Activated T-cell treated with anti-CD3 and anti-CD28 coated beads, Interleukin-2, amount 50 U/mL, for 4 hours (primary cell): ENCODE results near the gene PRG2. TPM values are rescaled to one million over a fixed set of nuclear protein-coding genes. Genes with fewer than 3 reads are reported as not detected.
A peak's percentile ranks its signal among the peaks of the same experiment; 100 is the strongest.

Experiments used
- ATAC-seq, 2 donors: fragments of 200-7000 bp; cut with Tn5 transposase; one replicate each; pipeline ENCODE4 v1.10.0; 2021
- DNase-seq: peaks from one replicate; pipeline ENCODE4 v3.0.0-alpha.2; 2020
- H3K27me3 Mint-ChIP-seq: one replicate; pipeline ENCODE4 v1.8.0; 2021; ENCODE audit warnings: low read depth, mixed read lengths
- H3K36me3 Mint-ChIP-seq: one replicate; pipeline ENCODE4 v1.8.0; 2022; ENCODE audit warnings: mixed read lengths; ENCODE audit not compliant: insufficient read depth
- H3K4me1 Mint-ChIP-seq: one replicate; pipeline ENCODE4 v1.8.0; 2021; ENCODE audit warnings: low read depth, mixed read lengths
- H3K4me3 Mint-ChIP-seq: one replicate; pipeline ENCODE4 v1.8.0; 2021; ENCODE audit warnings: mild to moderate bottlenecking, moderate library complexity, mixed read lengths
- H3K9me3 Mint-ChIP-seq: one replicate; pipeline ENCODE4 v1.8.0; 2021; ENCODE audit warnings: mixed read lengths
- total RNA-seq, 3 donors: library from RNA; stranded (reverse); gene quantifications; one replicate each; pipeline ENCODE4 v1.2.1, GENCODE V29; 2021

The PRG2 gene, protein sequence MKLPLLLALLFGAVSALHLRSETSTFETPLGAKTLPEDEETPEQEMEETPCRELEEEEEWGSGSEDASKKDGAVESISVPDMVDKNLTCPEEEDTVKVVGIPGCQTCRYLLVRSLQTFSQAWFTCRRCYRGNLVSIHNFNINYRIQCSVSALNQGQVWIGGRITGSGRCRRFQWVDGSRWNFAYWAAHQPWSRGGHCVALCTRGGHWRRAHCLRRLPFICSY
- total RNA-seq = 1 to 10 TPM; 1.8 to 2.7 (median 2.5) TPM

DNA sequence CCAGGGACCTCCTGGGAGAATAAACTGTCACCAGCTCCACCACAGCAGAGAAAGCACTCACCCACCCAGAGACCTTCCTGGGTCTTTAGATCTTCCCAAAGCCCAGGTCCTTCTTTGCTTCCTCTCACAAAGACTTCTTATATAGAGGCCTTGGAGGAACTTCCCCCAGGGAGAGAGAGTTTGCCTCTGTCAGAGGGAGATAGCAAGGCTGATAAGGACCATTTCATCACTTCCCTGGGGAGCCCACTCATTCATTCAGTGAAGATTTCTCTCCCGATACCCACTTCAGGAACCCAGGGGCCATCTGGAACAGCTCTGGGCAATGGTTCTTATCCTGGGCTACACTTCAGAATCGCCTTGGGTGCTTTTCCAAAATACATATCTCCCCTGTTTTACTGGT, at the start of gene PRG2:
Gene PRG2 (minus strand): TSS at position 116 of the 400 bp plus-strand sequence. CDS start 706 bp downstream, outside the sequence.
- Mint-ChIP-seq H3K27me3 (peaks cover 5% of the 10 kb centered on the region), H3K4me1 (no peaks in the 10 kb centered on the region), H3K4me3 (no peak within 1 kb of the TSS), H3K9me3 (no peaks in the 10 kb centered on the region), H3K36me3 (no peaks in the 10 kb centered on the region)
- DNase-seq = no peak
- no peak for ATAC-seq

DNA sequence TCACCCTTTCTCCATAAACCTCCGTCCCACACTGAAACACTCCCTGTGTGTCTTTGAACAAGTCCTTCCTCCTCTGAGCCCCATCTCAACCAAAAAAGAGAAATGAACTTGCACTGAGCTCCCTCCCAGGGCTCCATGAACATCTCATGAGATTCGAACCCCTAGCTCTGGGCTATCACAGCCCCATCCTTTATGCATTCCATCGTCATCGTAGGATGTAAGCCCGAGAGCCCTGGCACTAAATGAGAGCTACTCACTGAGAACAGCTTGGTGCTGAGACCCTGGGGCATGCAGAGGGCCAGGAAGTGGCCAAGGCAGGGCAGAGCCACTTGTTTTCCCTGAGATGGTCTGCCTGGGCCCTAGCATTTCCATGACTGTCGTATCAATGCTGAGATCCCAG, 49.3 kb upstream of the PRG2 start:
- Mint-ChIP-seq H3K27me3 (peaks cover 5% of the 10 kb centered on the region), H3K4me3 (no peak overlapping the region), H3K36me3 (no peaks in the 10 kb centered on the region), H3K9me3 (no peaks in the 10 kb centered on the region), H3K4me1 (no peaks in the 10 kb centered on the region)
- ATAC-seq (no peak), DNase-seq (no peak)

DNA sequence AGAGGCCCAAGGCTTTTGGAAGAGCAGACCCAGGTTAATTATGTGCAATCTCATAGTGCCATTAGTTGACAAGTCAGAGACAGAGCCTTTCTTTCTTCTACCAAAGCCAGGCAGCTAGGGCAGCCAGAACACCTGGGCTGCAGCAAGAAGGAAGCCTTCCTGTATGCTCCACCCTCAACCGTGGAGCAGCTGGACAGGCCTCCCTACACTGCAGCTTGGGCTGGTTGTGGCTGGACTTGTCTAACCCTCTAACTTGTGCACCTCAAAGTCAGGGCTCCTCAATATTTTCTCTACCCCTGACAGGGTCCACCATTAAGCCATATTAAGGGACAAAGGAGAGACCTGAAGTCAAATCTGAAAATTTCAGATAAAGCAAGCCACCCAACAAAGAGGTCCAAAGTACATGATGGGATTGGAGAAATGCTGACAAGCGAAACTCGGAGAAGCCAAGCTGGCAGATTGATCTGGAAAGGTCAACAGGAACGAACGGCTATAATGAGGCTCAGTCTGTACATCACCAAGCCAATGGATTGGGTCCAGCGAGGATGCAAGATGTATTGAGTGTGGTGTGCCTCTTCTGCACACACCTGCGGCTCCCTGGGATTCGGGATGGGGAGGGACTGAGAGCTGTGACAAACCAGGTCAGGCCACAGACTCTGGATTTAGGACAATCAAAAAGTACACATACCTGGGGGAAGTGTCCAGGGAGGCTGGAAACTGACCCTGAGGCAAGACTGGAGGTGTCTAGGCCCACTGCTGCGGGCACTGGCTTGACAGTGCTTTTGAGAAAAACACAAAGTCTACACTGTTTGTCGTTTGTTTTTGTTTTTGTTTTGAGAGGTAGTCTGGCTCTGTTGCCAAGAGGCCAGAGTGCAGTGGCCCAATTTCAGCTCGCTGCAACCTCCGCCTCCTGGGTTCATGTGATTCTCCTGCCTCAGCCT, 48.2 kb upstream of the PRG2 start:
- H3K9me3 Mint-ChIP-seq = no peaks in the 10 kb centered on the region
- no peaks in the 10 kb centered on the region for H3K36me3 Mint-ChIP-seq
- peaks cover 4% of the 10 kb centered on the region for H3K27me3 Mint-ChIP-seq

DNA sequence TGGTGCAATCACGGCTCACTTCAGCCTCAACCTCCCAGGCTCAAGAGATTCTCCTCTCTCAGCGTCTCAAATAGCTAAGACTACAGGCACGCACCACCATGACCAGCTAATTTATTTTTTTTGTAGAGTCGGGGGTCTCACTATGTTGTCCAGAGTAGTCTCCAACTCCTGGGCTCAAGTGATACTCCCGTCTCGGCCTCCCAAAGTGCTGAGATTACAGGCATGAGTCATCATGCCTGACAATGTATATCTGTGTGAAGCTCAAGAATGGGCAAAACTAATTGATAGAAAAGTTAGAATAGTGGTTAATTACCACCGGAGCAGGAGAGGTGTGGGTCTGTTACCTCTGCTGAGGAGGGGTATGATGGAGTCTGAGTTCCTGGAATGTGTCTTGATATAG, 45.6 kb upstream of the PRG2 start:
- Mint-ChIP-seq H3K27me3 (peaks cover 3% of the 10 kb centered on the region), H3K4me1 (no peaks in the 10 kb centered on the region), H3K4me3 (no peak overlapping the region), H3K9me3 (no peaks in the 10 kb centered on the region), H3K36me3 (no peaks in the 10 kb centered on the region)
- ATAC-seq (no peak), DNase-seq (no peak)

More for the DNA sequence above, 48.2 kb upstream of the PRG2 start:
- ATAC-seq (no peak), DNase-seq (no peak)
- Mint-ChIP-seq H3K4me1 (no peaks in the 10 kb centered on the region), H3K4me3 (no peak overlapping the region)

DNA sequence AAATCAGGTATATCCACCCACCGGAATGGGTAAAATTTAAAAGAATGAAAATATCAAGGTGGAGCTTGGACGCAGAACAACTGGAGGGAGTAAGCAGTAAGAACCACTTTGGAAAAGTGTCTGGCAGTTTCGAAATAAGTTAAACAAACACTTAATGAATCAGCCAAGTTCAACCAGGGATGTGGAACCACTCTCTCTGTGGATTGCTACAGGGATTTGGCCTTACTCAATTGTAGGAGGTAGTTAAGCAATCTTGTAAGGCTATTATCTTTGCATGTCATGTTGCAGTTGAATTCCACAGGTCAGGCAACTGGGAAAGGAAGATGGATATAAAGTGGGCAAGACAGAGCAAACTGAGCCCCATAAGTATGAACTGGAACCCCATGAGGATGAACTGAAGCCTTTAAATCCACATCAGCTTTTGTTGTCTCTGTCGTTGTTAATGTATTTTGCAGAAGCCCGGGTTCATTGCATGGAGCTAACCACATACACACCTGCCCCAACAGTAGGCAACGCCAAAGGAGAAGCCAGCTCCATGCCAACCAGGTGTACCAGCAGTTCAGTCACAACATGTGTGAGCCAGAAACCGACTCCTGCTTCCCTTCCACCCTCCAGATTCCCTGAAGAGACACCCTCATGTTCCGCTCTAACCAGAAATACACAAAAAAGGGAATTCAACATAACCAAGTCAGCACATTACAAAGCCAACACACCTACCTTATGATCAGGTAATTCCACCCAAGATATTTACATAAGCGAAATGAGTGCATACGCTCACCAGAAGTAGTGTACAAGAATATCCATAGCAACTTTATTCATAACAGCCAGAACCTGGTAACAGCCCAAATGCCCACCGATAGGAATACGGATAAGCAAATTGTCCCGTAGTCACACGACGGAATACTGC, 44.4 kb upstream of the PRG2 start:
- Mint-ChIP-seq H3K36me3 (no peaks in the 10 kb centered on the region), H3K4me1 (no peaks in the 10 kb centered on the region), H3K27me3 (peaks cover 2% of the 10 kb centered on the region), H3K9me3 (no peaks in the 10 kb centered on the region), H3K4me3 (no peak overlapping the region)
- ATAC-seq (no peak), DNase-seq (no peak)

DNA sequence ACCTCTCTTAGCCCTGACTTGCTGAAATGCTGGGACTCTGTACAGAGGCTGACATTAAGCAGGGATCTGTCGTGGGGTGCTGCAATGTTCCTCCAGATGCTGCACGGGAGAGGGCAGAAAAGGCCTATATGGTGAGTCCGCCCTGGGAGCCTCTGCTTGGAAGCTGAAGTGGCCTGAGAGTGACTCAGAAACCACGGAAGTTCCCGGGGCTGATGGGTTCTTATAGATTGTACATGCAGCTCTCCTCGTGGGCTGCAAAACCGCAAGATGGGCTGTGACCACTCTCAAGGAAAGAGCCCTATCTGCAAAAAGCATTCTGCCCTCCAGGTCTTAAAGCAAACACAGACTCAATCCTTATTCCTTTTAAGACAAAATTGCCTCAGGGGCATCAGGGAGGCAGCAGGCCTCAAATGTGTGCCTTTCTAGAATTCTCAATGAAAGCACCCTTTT, 42.3 kb upstream of the PRG2 start:
- no peaks in the 10 kb centered on the region for H3K9me3 Mint-ChIP-seq
- peaks cover 2% of the 10 kb centered on the region for H3K27me3 Mint-ChIP-seq
- no peaks in the 10 kb centered on the region for H3K36me3 Mint-ChIP-seq
- DNase-seq = no peak
- peak; percentile 55 to 56 for ATAC-seq
- peaks cover under 1% of the 10 kb centered on the region for H3K4me1 Mint-ChIP-seq
- H3K4me3 Mint-ChIP-seq = no peak overlapping the region

DNA sequence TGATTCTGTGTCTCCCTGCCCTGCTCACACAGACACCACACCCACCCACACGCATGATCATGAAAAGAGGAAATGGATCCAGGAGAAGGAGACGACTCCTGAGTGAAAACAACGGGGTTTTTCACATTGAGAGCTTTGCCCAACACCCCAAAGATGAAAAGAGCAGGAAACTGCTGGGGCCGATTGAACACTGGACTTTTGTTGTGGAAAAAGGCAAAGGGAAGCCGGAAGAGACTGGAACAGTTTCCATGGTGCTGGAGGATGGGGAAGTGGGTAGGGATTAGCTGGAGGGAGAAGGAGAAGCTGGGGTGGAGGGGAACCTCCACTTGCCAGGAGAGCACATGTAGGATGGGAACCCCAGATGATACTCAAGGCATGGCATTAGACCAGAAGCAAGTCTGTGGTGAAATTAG, 41.7 kb upstream of the PRG2 start:
- Mint-ChIP-seq H3K4me1 (peaks cover 7% of the 10 kb centered on the region), H3K9me3 (no peaks in the 10 kb centered on the region), H3K27me3 (no peaks in the 10 kb centered on the region), H3K4me3 (no peak overlapping the region), H3K36me3 (no peaks in the 10 kb centered on the region)
- no peak for DNase-seq
- ATAC-seq = no peak

DNA sequence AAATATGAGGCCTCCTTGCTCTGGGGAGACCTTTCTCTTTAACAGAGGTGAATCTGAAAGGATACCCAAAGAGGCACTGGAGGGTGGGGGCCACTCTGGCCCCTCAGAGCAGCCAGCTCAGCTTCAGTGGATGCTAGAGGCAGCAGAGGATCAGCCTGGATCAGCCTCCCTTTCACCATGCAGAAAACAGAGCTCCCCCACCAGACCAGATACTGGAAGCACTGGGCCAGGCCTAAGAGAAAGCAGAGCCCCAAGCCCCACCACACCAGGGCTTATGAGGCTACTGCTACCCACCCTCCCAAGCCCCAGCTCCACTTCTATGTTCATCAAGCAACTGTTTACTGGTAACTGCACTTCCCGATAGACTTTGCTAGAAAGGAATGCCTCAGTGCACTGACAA, 40.5 kb upstream of the PRG2 start:
- no peaks in the 10 kb centered on the region for H3K9me3 Mint-ChIP-seq
- DNase-seq (no peak), ATAC-seq (no peak)
- H3K4me3 Mint-ChIP-seq = no peak overlapping the region
- no peaks in the 10 kb centered on the region for H3K27me3 Mint-ChIP-seq
- H3K4me1 Mint-ChIP-seq = peaks cover 15% of the 10 kb centered on the region
- H3K36me3 Mint-ChIP-seq = peaks cover 6% of the 10 kb centered on the region

DNA sequence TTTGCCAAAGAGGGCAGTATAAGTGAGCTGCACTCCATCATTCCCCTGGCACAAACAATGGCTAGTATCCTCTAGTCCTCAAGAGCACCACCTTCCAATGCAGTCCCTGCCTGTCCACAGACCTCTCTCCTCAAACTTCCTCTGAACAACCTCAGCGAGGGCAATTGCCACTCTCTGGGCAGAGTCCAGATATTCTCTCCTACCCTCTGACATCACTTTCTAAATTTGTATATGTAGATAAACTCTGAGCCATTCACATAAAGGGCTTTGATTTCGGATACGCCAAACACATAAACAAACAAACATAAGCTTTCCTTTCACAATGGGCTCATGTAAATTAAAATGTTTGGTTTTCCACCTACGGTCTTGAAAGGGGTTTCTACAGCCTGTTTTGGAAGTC, 39.5 kb upstream of the PRG2 start:
- peaks cover 15% of the 10 kb centered on the region for H3K36me3 Mint-ChIP-seq
- ATAC-seq (no peak), DNase-seq (no peak)
- peaks cover 22% of the 10 kb centered on the region for H3K4me1 Mint-ChIP-seq
- no peaks in the 10 kb centered on the region for H3K27me3 Mint-ChIP-seq
- no peaks in the 10 kb centered on the region for H3K9me3 Mint-ChIP-seq
- H3K4me3 Mint-ChIP-seq = no peak overlapping the region

DNA sequence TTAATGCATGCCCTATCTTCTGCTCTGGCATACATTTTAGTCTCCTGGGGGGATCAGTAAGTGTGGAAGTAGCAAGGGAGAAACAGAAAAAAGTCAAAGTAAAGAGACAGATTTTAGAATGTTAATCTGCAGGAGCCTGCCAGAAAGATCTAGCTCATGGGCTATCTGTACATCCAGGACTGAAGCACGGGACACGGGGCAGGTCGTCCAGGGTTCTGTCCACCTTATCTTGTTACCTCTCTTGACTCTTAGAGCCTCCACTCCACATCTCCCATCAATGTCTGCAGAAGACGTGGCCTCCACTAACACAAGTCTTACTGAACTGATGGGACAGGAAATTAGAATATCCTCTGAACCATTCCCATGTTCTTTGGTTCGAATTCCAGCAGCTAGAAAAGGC, 38.2 kb upstream of the PRG2 start:
- DNase-seq (no peak), ATAC-seq (no peak)
- Mint-ChIP-seq H3K27me3 (no peaks in the 10 kb centered on the region), H3K4me1 (peaks cover 32% of the 10 kb centered on the region), H3K36me3 (peaks cover 24% of the 10 kb centered on the region), H3K9me3 (no peaks in the 10 kb centered on the region), H3K4me3 (no peak overlapping the region)

DNA sequence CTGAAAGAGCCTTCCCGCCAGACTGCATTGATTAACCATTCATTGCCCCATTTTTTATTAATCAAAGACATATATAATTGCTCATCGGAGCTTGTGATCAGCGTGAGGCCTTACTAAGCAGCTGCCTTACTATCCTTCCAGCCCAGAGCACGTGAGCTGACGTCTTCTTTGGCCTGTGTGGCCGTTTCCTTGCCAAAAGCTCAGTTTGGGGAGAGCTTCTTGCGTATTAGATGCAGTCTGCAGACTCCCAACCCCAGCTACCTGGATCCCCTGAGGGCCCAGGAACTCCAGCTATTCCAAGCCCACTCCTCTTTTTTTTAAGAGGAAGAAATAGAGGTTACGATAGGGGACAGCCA, 37.3 kb upstream of the PRG2 start:
- Mint-ChIP-seq H3K27me3 (no peaks in the 10 kb centered on the region), H3K4me3 (peak overlapping the region; percentile 90), H3K9me3 (no peaks in the 10 kb centered on the region), H3K36me3 (peaks cover 31% of the 10 kb centered on the region), H3K4me1 (peaks cover 39% of the 10 kb centered on the region)
- DNase-seq = no peak
- no peak for ATAC-seq

DNA sequence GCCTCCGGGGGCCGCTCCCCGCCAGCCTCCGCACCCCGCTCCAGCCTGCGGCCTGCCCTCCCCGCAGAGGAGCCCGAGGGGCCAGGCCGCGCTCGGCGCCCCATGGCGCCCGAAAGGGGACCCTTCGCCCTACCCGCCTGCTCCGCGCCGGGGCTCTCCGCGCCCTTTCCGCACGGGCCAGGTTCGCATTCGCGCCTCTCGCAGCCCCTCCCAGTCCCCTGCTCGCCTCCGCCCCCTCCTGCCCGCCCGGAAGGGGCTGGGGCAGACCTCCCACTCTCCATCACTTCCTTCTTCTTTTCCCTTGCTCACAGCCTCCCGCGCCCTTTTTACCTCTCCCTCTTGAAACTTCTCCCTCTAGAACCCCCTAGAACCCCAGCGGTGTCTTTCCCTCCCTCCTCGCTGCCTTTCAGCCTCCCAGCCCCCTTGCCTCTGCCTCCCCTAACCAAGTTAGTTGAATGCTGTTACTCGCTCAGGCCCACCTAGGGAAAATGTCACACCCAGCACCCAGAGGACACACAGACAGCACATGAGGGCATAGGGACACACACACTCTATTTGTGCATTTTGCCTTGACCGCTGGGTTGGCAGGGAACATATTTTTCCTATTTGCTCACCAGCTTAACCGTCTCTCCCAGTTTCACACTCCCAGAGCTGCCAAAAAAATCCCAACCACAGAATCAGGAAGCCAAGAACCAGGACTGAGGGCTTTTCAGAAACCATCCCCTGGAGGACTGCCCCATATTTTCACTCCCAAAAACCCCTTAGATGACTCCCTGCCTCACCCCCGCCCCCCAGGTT, 36.7 kb upstream of the PRG2 start, which contains the start of gene SLC43A3:
Gene SLC43A3 (minus strand): TSS at position 193 of the 798 bp plus-strand sequence. CDS start 949 bp downstream, outside the sequence.
- H3K9me3 Mint-ChIP-seq = no peaks in the 10 kb centered on the region
- peaks cover 37% of the 10 kb centered on the region for H3K36me3 Mint-ChIP-seq
- ATAC-seq = peak; percentile 66 to 70
- H3K4me1 Mint-ChIP-seq = peaks cover 45% of the 10 kb centered on the region
- no peaks in the 10 kb centered on the region for H3K27me3 Mint-ChIP-seq
- H3K4me3 Mint-ChIP-seq = peak within 1 kb of the TSS; percentile 90
- peak; percentile 74 for DNase-seq

DNA sequence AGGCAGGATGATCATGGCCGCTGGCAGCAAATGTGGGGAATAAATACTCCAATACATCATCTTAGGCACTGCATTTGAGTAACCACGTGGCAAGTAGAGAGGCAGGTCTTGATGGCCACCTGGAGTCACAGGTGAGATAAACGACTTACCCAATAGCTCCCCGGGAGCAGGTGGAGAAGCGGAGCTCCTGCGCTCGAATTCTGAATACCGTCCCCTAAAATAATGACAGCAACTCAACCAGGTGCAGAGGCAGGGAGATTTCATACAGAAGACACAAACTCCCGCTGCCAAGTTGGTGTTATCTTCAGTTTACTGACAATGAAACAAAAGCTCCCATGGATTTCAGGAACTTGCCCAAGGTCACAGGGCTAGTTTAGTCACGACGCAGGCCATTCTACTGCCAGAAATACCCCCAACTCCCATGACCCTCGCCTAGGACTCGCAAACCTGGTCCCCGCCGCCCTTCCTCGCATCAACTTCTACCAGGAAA, 36.0 kb upstream of the PRG2 start:
- no peaks in the 10 kb centered on the region for H3K27me3 Mint-ChIP-seq
- DNase-seq (no peak), ATAC-seq (no peak)
- H3K36me3 Mint-ChIP-seq = peaks cover 44% of the 10 kb centered on the region
- peak overlapping the region; percentile 90 for H3K4me3 Mint-ChIP-seq
- H3K9me3 Mint-ChIP-seq = no peaks in the 10 kb centered on the region
- H3K4me1 Mint-ChIP-seq = peaks cover 51% of the 10 kb centered on the region
